Colonic mucosa (tissue), 4 donors: Measurements from ENCODE around the gene METAP1D. TPM values are rescaled to one million over a fixed set of nuclear protein-coding genes. Genes with fewer than 3 reads are reported as not detected.
A peak's percentile ranks its signal among the peaks of the same experiment; 100 is the strongest.

ENCODE experiments used
- DNase-seq: peaks from one replicate; pipeline ENCODE4 v3.0.0-alpha.2; 2020
- H3K27ac ChIP-seq: fragments of 200-600 bp; one replicate; pipeline ENCODE4 v1.8.0; 2021
- H3K27me3 ChIP-seq: fragments of 200-600 bp; one replicate; pipeline ENCODE4 v1.8.0; 2021
- H3K36me3 ChIP-seq: fragments of 200-600 bp; one replicate; pipeline ENCODE4 v1.8.0; 2021
- H3K4me1 ChIP-seq: fragments of 200-600 bp; one replicate; pipeline ENCODE4 v1.8.0; 2021; ENCODE audit warnings: mild to moderate bottlenecking
- H3K4me3 ChIP-seq: fragments of 200-600 bp; one replicate; pipeline ENCODE4 v1.8.0; 2021
- H3K9ac ChIP-seq, 2 donors: one replicate each; pipeline ENCODE4 v1.7.0; 2013; ENCODE audit warnings: control low read depth in 2 of 2, low read depth in 2 of 2, low read length in 2 of 2
- H3K9me3 ChIP-seq: fragments of 200-600 bp; one replicate; pipeline ENCODE4 v1.8.0; 2021
- intact Hi-C: fragments of 100-400 bp; cut with DNase I; formaldehyde crosslinking; loops from one replicate; pipeline ENCODE4 v1.14.1; 2022
- total RNA-seq, 2 donors: library from RNA; stranded (reverse); fragmentation: NEBNext Ultra II Directional in 1 of 2; extraction: Animal tissue kit (Norgen Biotek cat#: 25700) in 1 of 2; gene quantifications; one replicate each; pipeline ENCODE4 v1.2.1, GENCODE V29; 2021
- TF ChIP-seq, protein P1 (sequence below): fragments of 200-600 bp; IDR thresholded peaks from one replicate; pipeline ENCODE4 v1.8.0; 2022; ENCODE audit warnings: antibody characterized with exemption, mild to moderate bottlenecking
- donor health status: healthy.
- donor health status: DM: no; HTN: no; CAD: no.
- donor health status: DM: no; HTN: no; CAD: no.

The METAP1D gene
- total RNA-seq, 2 donors from 2014 or later: 3.3 to 5.8 TPM

DNA sequence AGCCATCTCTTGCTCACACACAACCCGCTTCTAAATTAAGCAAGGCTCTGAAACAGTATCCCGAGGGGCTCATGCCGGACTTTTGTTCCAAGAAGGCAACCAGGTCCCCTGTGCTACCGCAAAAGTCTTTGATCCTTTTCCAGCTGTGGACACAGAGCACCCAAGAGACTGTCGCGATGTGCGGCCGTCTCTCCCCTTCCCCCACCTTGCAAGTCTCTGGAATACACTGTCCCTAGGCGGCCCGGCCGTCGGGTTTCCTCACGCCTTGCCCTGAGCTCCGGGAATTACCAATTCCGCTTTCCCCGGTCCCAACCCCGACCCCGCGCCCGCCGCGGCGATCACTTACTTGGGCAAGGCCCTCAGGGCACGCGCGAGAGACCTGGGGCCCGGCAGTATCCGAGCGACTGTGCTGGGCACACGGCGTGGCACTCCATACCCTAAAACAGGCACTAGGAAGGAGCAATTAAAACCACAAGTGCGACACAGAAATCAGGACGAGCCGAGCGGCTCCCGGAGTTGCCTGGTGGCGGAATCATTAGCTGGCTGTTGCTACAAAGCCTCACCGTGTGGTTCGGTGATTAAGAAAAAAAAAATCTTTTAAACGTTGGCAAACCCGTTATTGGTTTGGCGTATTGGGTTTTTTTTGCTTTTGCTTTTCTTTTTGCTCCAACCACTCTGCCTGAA lies 83.3 kb downstream of the METAP1D start:
- peaks cover 24% of the 10 kb centered on the region for H3K4me1 ChIP-seq
- TF ChIP-seq, protein P1, sequence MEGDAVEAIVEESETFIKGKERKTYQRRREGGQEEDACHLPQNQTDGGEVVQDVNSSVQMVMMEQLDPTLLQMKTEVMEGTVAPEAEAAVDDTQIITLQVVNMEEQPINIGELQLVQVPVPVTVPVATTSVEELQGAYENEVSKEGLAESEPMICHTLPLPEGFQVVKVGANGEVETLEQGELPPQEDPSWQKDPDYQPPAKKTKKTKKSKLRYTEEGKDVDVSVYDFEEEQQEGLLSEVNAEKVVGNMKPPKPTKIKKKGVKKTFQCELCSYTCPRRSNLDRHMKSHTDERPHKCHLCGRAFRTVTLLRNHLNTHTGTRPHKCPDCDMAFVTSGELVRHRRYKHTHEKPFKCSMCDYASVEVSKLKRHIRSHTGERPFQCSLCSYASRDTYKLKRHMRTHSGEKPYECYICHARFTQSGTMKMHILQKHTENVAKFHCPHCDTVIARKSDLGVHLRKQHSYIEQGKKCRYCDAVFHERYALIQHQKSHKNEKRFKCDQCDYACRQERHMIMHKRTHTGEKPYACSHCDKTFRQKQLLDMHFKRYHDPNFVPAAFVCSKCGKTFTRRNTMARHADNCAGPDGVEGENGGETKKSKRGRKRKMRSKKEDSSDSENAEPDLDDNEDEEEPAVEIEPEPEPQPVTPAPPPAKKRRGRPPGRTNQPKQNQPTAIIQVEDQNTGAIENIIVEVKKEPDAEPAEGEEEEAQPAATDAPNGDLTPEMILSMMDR: no peak

DNA sequence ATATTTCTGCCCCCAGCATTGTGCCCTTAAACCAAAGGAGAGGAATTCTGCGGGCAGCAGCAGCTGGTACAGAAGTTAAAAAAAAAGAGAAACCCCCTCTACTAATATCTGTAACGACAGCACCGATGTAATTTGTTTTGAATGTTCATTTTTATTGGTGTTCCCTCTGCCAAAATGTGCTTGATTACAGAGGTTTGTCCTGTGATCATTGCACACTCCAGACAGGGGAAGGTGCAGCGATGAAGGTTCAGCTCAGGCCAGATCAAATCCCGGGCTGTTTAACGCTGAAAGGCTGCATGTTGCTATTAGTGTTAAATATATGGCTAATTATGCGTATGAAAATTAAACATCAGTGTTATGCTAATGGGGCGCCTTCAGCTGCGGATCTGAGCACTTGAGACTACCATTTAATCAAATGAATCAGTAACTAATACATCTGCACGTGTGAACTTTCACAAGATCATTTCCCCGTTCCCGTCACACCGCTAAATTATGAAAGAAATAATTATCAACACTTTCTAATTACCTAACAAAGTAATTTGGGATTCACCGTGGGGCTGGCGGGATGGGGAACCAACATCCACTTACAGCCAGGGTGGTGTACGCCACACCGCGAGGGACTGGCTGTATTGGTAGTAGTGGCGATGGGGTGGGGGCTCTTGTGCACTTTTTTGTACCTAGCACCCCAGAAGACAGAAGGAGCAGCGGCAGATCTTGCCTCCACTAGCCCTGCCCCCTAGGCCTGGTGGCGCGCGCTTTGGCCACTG lies 84.1 kb downstream of the METAP1D start:
- no peaks in the 10 kb centered on the region for H3K36me3 ChIP-seq
- H3K4me1 ChIP-seq: peaks cover 24% of the 10 kb centered on the region
- intact Hi-C loops: no loop called here
- no peak overlapping the region for H3K4me3 ChIP-seq
- H3K9me3 ChIP-seq: no peaks in the 10 kb centered on the region
- TF ChIP-seq, protein P1: no peak
- H3K9ac ChIP-seq: no peak overlapping the region
- H3K27ac ChIP-seq: no peak overlapping the region
- H3K27me3 ChIP-seq: peaks cover 89% of the 10 kb centered on the region
- DNase-seq: no peak

More for the DNA sequence above, 83.3 kb downstream of the METAP1D start:
- DNase-seq: no peak
- no peak overlapping the region for H3K9ac ChIP-seq
- peaks cover 81% of the 10 kb centered on the region for H3K27me3 ChIP-seq
- no peaks in the 10 kb centered on the region for H3K9me3 ChIP-seq
- H3K36me3 ChIP-seq: no peaks in the 10 kb centered on the region
- no peak overlapping the region for H3K4me3 ChIP-seq
- intact Hi-C loops: no loop called here
- no peak overlapping the region for H3K27ac ChIP-seq

DNA sequence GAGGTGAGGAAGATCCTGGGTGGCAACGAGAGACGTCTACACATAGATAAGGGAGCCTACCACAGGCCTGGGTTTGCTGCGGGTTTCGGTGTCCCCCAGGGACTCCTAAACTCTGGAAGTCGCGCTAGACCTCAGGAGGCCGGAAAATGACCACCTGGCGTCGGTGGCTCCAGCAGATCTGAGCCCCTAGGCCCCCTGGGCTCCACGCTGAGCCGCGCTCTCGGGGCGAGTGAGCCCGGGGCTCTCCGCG lies 84.6 kb downstream of the METAP1D start:
- peak overlapping the region; percentile 44 for H3K4me3 ChIP-seq
- TF ChIP-seq, protein P1: no peak
- intact Hi-C loops: no loop called here
- no peaks in the 10 kb centered on the region for H3K36me3 ChIP-seq
- peaks cover 24% of the 10 kb centered on the region for H3K4me1 ChIP-seq
- H3K27me3 ChIP-seq: peaks cover 94% of the 10 kb centered on the region
- H3K9me3 ChIP-seq: no peaks in the 10 kb centered on the region
- no peak for DNase-seq
- no peak overlapping the region for H3K9ac ChIP-seq
- H3K27ac ChIP-seq: no peak overlapping the region

DNA sequence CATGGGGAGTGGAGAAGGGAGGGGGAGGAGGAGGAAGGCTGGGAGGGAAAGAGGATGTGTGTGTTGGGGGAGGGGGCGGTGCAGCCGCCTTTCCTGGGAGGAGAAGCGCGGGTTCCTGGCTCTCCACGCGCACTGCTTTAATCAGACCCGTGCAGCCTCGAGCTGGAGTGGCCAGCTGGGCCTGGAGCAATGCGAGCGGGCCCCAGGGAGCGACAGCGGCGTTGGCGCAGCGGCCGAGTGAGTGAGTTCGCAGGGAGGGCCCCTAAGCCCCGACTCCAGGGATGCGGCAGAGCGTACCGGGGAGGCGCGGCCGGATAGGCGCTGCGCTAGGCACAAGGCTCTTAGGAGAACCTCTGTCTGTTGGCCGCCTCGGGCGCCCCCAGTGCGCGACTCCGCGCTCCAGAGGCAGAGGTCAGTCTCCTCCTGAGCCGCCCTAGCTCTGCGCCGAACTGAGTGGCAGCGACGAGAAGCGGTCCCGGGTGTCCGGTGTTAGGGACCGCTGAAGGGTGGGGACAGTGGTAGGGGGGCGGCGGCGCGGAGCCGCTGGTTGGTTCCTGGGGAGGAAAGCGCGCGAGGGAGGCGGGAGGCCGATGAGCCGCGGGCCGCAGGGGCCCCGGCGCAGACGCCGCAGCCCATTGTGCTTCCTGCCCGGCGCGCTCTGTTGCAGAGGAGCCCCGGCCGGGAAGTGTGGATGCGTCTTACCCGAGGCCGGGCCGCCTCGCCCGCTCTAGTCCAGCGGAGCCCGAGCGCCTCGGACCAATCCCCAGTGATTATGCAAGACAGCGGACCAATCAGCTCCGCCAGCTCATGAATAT lies 85.1 kb downstream of the METAP1D start:
- peak; percentile 80 for DNase-seq
- peak overlapping the region in 1 of 2 donors; percentile 34 for H3K9ac ChIP-seq
- TF ChIP-seq, protein P1: no peak
- peak overlapping the region; percentile 44 for H3K4me3 ChIP-seq
- H3K27ac ChIP-seq: no peak overlapping the region
- no peaks in the 10 kb centered on the region for H3K9me3 ChIP-seq
- H3K4me1 ChIP-seq: peaks cover 24% of the 10 kb centered on the region
- peaks cover 99% of the 10 kb centered on the region for H3K27me3 ChIP-seq
- no peaks in the 10 kb centered on the region for H3K36me3 ChIP-seq
- intact Hi-C loops: no loop called here

DNA sequence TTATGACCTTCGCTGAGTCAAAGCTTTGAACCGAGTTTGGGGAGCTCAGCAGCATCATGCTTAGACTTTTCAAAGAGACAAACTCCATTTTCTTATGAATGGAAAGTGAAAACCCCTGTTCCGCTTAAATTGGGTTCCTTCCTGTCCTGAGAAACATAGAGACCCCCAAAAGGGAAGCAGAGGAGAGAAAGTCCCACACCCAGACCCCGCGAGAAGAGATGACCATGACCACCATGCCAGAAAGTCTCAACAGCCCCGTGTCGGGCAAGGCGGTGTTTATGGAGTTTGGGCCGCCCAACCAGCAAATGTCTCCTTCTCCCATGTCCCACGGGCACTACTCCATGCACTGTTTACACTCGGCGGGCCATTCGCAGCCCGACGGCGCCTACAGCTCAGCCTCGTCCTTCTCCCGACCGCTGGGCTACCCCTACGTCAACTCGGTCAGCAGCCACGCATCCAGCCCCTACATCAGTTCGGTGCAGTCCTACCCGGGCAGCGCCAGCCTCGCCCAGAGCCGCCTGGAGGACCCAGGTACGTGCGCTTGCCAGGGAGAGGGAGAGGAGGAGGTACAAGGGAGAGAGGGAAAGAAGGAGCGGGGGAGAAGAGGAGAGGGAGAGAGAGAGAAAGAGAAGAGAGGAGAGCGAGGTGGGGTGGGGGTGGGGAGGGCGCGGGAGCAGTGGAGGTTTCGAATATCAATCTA lies 85.9 kb downstream of the METAP1D start, which contains the start of gene DLX1:
Gene DLX1, plus strand, starts transcription at position 48 of the 700 bp plus-strand sequence. Its CDS starts 171 bp downstream, at position 219.
- H3K4me1 ChIP-seq: peaks cover 24% of the 10 kb centered on the region
- H3K4me3 ChIP-seq: peak within 1 kb of the TSS; percentile 44
- H3K36me3 ChIP-seq: no peaks in the 10 kb centered on the region
- intact Hi-C loops: no loop called here
- no peak within 1 kb of the TSS for H3K27ac ChIP-seq
- DNase-seq: peak; percentile 19
- no peaks in the 10 kb centered on the region for H3K9me3 ChIP-seq
- TF ChIP-seq, protein P1: no peak
- peak within 1 kb of the TSS in 1 of 2 donors; percentile 34 for H3K9ac ChIP-seq
- peaks cover 100% of the 10 kb centered on the region for H3K27me3 ChIP-seq
